ENCODE data around the gene PCBP4. TPM values are rescaled to one million over a fixed set of nuclear protein-coding genes. Genes with fewer than 3 reads are reported as not detected.

The PCBP4 gene
- polyA plus RNA-seq, 4 donors = 24.0 to 60.8 (median 39.2) TPM

GRCh38 chr3:51944451-51945021, 22.7 kb downstream of the PCBP4 start:
- Histone ChIP-seq H3K4me3 (ENCODE audit: low read depth in 1 of 3, low read length in 3 of 3) (no peak overlapping the region), H3K9me3 (ENCODE audit: control insufficient read depth in 2 of 2, insufficient read depth in 1 of 2, low read depth in 1 of 2, low read length in 1 of 2) (no peaks in the 10 kb centered on the region), H3K4me1 (ENCODE audit: control insufficient read depth in 3 of 3, insufficient read depth in 2 of 3, low read depth in 1 of 3, low read length in 2 of 3) (peaks cover 3 to 22% (median 9%) of the 10 kb centered on the region in 3 donors), H3K27ac (ENCODE audit: low read depth in 1 of 3, low read length in 2 of 3) (no peak overlapping the region), H3K27me3 (ENCODE audit: control insufficient read depth in 3 of 3, insufficient read depth in 3 of 3, low read length in 3 of 3) (no peaks in the 10 kb centered on the region), H3K36me3 (ENCODE audit: control insufficient read depth in 3 of 3, insufficient read depth in 2 of 3, low read depth in 1 of 3, low read length in 3 of 3) (peaks cover 0 to 29% (median 0%) of the 10 kb centered on the region in 3 donors)
- DNase-seq (no peak), FAIRE-seq (no peak)
- WGBS, 3 donors = 78 to 90% (median 87%) methylated on average over 11 of the region's 11 CpGs

GRCh38 chr3:51943451-51944391, 23.5 kb downstream of the PCBP4 start:
- Histone ChIP-seq H3K36me3 (ENCODE audit: control insufficient read depth in 3 of 3, insufficient read depth in 2 of 3, low read depth in 1 of 3, low read length in 3 of 3) (peaks cover 0 to 31% (median 0%) of the 10 kb centered on the region in 3 donors), H3K4me3 (ENCODE audit: low read depth in 1 of 3, low read length in 3 of 3) (peak overlapping the region in 1 of 3 donors; percentile 29), H3K9me3 (ENCODE audit: control insufficient read depth in 2 of 2, insufficient read depth in 1 of 2, low read depth in 1 of 2, low read length in 1 of 2) (no peaks in the 10 kb centered on the region), H3K4me1 (ENCODE audit: control insufficient read depth in 3 of 3, insufficient read depth in 2 of 3, low read depth in 1 of 3, low read length in 2 of 3) (peaks cover 3 to 22% (median 9%) of the 10 kb centered on the region in 3 donors), H3K27ac (ENCODE audit: low read depth in 1 of 3, low read length in 2 of 3) (peak overlapping the region; percentile 93 to 97 (median 94)), H3K27me3 (ENCODE audit: control insufficient read depth in 3 of 3, insufficient read depth in 3 of 3, low read length in 3 of 3) (no peaks in the 10 kb centered on the region)
- 93 to 96% (median 93%) methylated on average over 21 of the region's 21 CpGs for WGBS, 3 donors
- no peak for DNase-seq
- no peak for FAIRE-seq

- FAIRE-seq (no peak), DNase-seq (peak; percentile 80 to 82)
- 24 to 46% (median 32%) methylated on average over 17 of the region's 17 CpGs for WGBS, 3 donors
- H3K9me3 ChIP-seq (ENCODE audit: control insufficient read depth in 2 of 2, insufficient read depth in 1 of 2, low read depth in 1 of 2, low read length in 1 of 2) = no peaks in the 10 kb centered on the region
- no peaks in the 10 kb centered on the region for H3K27me3 ChIP-seq (ENCODE audit: control insufficient read depth in 3 of 3, insufficient read depth in 3 of 3, low read length in 3 of 3)
- peaks cover 3 to 22% (median 9%) of the 10 kb centered on the region in 3 donors for H3K4me1 ChIP-seq (ENCODE audit: control insufficient read depth in 3 of 3, insufficient read depth in 2 of 3, low read depth in 1 of 3, low read length in 2 of 3)
- peak overlapping the region; percentile 93 to 97 (median 94) for H3K27ac ChIP-seq (ENCODE audit: low read depth in 1 of 3, low read length in 2 of 3)
- H3K4me3 ChIP-seq (ENCODE audit: low read depth in 1 of 3, low read length in 3 of 3) = peak overlapping the region; percentile 24 to 93 (median 29)
- H3K36me3 ChIP-seq (ENCODE audit: control insufficient read depth in 3 of 3, insufficient read depth in 2 of 3, low read depth in 1 of 3, low read length in 3 of 3) = peaks cover 0 to 33% (median 0%) of the 10 kb centered on the region in 3 donors
These were observed 24.4 kb downstream of the PCBP4 start for GRCh38 chr3:51942603-51943450.

GRCh38 chr3:51941798-51942602, 25.3 kb downstream of the PCBP4 start, which contains the start of the genes PARP3 and RRP9:
TSS of gene PARP3 (plus strand) at chr3:51942363. CDS start at chr3:51943356, 993 bp downstream.
TSS of gene RRP9 (minus strand) at chr3:51941904. CDS start at chr3:51941867, 37 bp downstream.
- FAIRE-seq (peak; percentile 96), DNase-seq (peak; percentile 100)
- WGBS, 3 donors = 1% methylated on average over 54 to 67 of the region's 67 CpGs
- Histone ChIP-seq H3K9me3 (ENCODE audit: control insufficient read depth in 2 of 2, insufficient read depth in 1 of 2, low read depth in 1 of 2, low read length in 1 of 2) (no peaks in the 10 kb centered on the region), H3K27me3 (ENCODE audit: control insufficient read depth in 3 of 3, insufficient read depth in 3 of 3, low read length in 3 of 3) (no peaks in the 10 kb centered on the region), H3K27ac (ENCODE audit: low read depth in 1 of 3, low read length in 2 of 3) (peak within 1 kb of the TSS; percentile 93 to 97 (median 94)), H3K4me3 (ENCODE audit: low read depth in 1 of 3, low read length in 3 of 3) (peak within 1 kb of the TSS; percentile 67 to 93 (median 68)), H3K4me1 (ENCODE audit: control insufficient read depth in 3 of 3, insufficient read depth in 2 of 3, low read depth in 1 of 3, low read length in 2 of 3) (peaks cover 3 to 22% (median 9%) of the 10 kb centered on the region in 3 donors), H3K36me3 (ENCODE audit: control insufficient read depth in 3 of 3, insufficient read depth in 2 of 3, low read depth in 1 of 3, low read length in 3 of 3) (peaks cover 2 to 37% (median 3%) of the 10 kb centered on the region in 3 donors)

GRCh38 chr3:51941463-51941797, 25.8 kb downstream of the PCBP4 start:
- FAIRE-seq = no peak
- Histone ChIP-seq H3K4me1 (ENCODE audit: control insufficient read depth in 3 of 3, insufficient read depth in 2 of 3, low read depth in 1 of 3, low read length in 2 of 3) (peaks cover 3 to 22% (median 9%) of the 10 kb centered on the region in 3 donors), H3K9me3 (ENCODE audit: control insufficient read depth in 2 of 2, insufficient read depth in 1 of 2, low read depth in 1 of 2, low read length in 1 of 2) (no peaks in the 10 kb centered on the region), H3K36me3 (ENCODE audit: control insufficient read depth in 3 of 3, insufficient read depth in 2 of 3, low read depth in 1 of 3, low read length in 3 of 3) (peaks cover 2 to 42% (median 8%) of the 10 kb centered on the region in 3 donors), H3K27me3 (ENCODE audit: control insufficient read depth in 3 of 3, insufficient read depth in 3 of 3, low read length in 3 of 3) (no peaks in the 10 kb centered on the region), H3K4me3 (ENCODE audit: low read depth in 1 of 3, low read length in 3 of 3) (peak overlapping the region; percentile 67 to 93 (median 68)), H3K27ac (ENCODE audit: low read depth in 1 of 3, low read length in 2 of 3) (peak overlapping the region in 2 of 3 donors; percentile 17 to 55)
- WGBS, 3 donors = 0 to 1% (median 0%) methylated on average over 20 of the region's 20 CpGs
- DNase-seq = no peak

GRCh38 chr3:51940648-51941462, 26.4 kb downstream of the PCBP4 start:
- H3K27me3 ChIP-seq (ENCODE audit: control insufficient read depth in 3 of 3, insufficient read depth in 3 of 3, low read length in 3 of 3) = no peaks in the 10 kb centered on the region
- H3K4me3 ChIP-seq (ENCODE audit: low read depth in 1 of 3, low read length in 3 of 3) = peak overlapping the region; percentile 67 to 93 (median 68)
- FAIRE-seq = no peak
- no peaks in the 10 kb centered on the region for H3K9me3 ChIP-seq (ENCODE audit: control insufficient read depth in 2 of 2, insufficient read depth in 1 of 2, low read depth in 1 of 2, low read length in 1 of 2)
- H3K27ac ChIP-seq (ENCODE audit: low read depth in 1 of 3, low read length in 2 of 3) = peak overlapping the region in 1 of 3 donors; percentile 17
- peaks cover 2 to 45% (median 8%) of the 10 kb centered on the region in 3 donors for H3K36me3 ChIP-seq (ENCODE audit: control insufficient read depth in 3 of 3, insufficient read depth in 2 of 3, low read depth in 1 of 3, low read length in 3 of 3)
- peaks cover 3 to 22% (median 9%) of the 10 kb centered on the region in 3 donors for H3K4me1 ChIP-seq (ENCODE audit: control insufficient read depth in 3 of 3, insufficient read depth in 2 of 3, low read depth in 1 of 3, low read length in 2 of 3)
- DNase-seq = peak in 1 of 2 donors; percentile 25
- WGBS, 3 donors = 27 to 33% (median 31%) methylated on average over 13 of the region's 13 CpGs
